CD4-positive, alpha-beta memory T cell (primary cell): ENCODE results near the gene HSD17B8. TPM values are rescaled to one million over a fixed set of nuclear protein-coding genes. Genes with fewer than 3 reads are reported as not detected.
A peak's percentile ranks its signal among the peaks of the same experiment; 100 is the strongest.

ENCODE experiments used
- CTCF ChIA-PET: fragments of 350-600 bp; sonication (Branson Sonifier 250); formaldehyde crosslinking; loops from one replicate; lab custom pipeline; 2021; ENCODE audit warnings: inconsistent platforms; ENCODE audit not compliant: partially characterized antibody; lab: Charles Lee
- POLR2A ChIA-PET: fragments of 350-600 bp; sonication (Branson Sonifier 250); formaldehyde crosslinking; loops from one replicate; lab custom pipeline; 2021; ENCODE audit not compliant: partially characterized antibody; lab: Charles Lee
- DNase-seq, 5 donors: peaks; one replicate each; pipeline versions ENCODE4 v3.0.0 to v3.0.0-alpha.2; 2020 to 2022; ENCODE audit warnings: mixed read lengths in 1 of 5
- H3K27ac ChIP-seq: one replicate; pipeline ENCODE4 v1.7.0; 2013; ENCODE audit warnings: low read depth, low read length
- H3K27me3 ChIP-seq: 2 replicates; pipeline ENCODE4 v1.7.0; 2013; ENCODE audit warnings: mild to moderate bottlenecking, low read length, moderate library complexity; ENCODE audit not compliant: insufficient read depth
- H3K36me3 ChIP-seq: 2 replicates; pipeline ENCODE4 v1.7.0; 2013; ENCODE audit warnings: mild to moderate bottlenecking, low read length, moderate library complexity; ENCODE audit not compliant: insufficient read depth
- H3K4me1 ChIP-seq: 2 replicates; pipeline ENCODE4 v1.7.0; 2013; ENCODE audit warnings: mild to moderate bottlenecking, low read length, moderate library complexity; ENCODE audit not compliant: insufficient read depth
- H3K4me3 ChIP-seq, 2 donors: one replicate each; pipeline ENCODE4 v1.7.0; 2013; ENCODE audit warnings: low read length in 2 of 2, mild to moderate bottlenecking in 1 of 2
- H3K9me3 ChIP-seq, 2 donors: one replicate each; pipeline ENCODE4 v1.7.0; 2013; ENCODE audit warnings: low read length in 2 of 2, control low read depth in 1 of 2; ENCODE audit not compliant: control insufficient read depth in 1 of 2
- H3K27ac Mint-ChIP-seq, 7 donors: one replicate each; pipeline ENCODE4 v1.8.0; 2020 to 2021; ENCODE audit warnings: mixed read lengths in 7 of 7, mild to moderate bottlenecking in 6 of 7, inconsistent platforms in 3 of 7, moderate library complexity in 3 of 7
- H3K27me3 Mint-ChIP-seq, 2 donors: one replicate each; pipeline ENCODE4 v1.8.0; 2020 to 2021; ENCODE audit warnings: mixed read lengths in 2 of 2
- H3K36me3 Mint-ChIP-seq, 2 donors: one replicate each; pipeline ENCODE4 v1.8.0; 2020 to 2021; ENCODE audit warnings: mixed read lengths in 2 of 2, inconsistent platforms in 1 of 2, mild to moderate bottlenecking in 1 of 2
- H3K4me1 Mint-ChIP-seq, 4 donors: one replicate each; pipeline ENCODE4 v1.8.0; 2020 to 2021; ENCODE audit warnings: mixed read lengths in 4 of 4, mild to moderate bottlenecking in 1 of 4
- H3K4me3 Mint-ChIP-seq, 8 donors: one replicate each; pipeline ENCODE4 v1.8.0; 2020 to 2021; ENCODE audit warnings: mixed read lengths in 8 of 8, mild to moderate bottlenecking in 7 of 8, moderate library complexity in 6 of 8, inconsistent platforms in 3 of 8
- H3K9me3 Mint-ChIP-seq, 8 donors: one replicate each; pipeline ENCODE4 v1.8.0; 2020 to 2021; ENCODE audit warnings: mixed read lengths in 8 of 8, mild to moderate bottlenecking in 5 of 8, inconsistent platforms in 3 of 8, moderate library complexity in 1 of 8
- intact Hi-C: fragments of 100-400 bp; cut with micrococcal nuclease; formaldehyde crosslinking; loops from one replicate; pipeline ENCODE4 v1.15.1; 2023
- polyA plus RNA-seq, 2 donors: library from polyadenylated mRNA; unstranded; fragments of 300-500 nt; fragmentation: Illumina TruSeq; gene quantifications; one replicate each; pipeline ENCODE4 v1.2.3, GENCODE V29; 2021
- total RNA-seq, 2 experiments: library from RNA; stranded (reverse); gene quantifications; one replicate each; pipeline ENCODE4 v1.2.3, GENCODE V29; 2021

The HSD17B8 gene
- total and polyA plus RNA-seq, 4 experiments from 2014 or later, result 20.2 to 77.3 (median 39.9) TPM

DNA sequence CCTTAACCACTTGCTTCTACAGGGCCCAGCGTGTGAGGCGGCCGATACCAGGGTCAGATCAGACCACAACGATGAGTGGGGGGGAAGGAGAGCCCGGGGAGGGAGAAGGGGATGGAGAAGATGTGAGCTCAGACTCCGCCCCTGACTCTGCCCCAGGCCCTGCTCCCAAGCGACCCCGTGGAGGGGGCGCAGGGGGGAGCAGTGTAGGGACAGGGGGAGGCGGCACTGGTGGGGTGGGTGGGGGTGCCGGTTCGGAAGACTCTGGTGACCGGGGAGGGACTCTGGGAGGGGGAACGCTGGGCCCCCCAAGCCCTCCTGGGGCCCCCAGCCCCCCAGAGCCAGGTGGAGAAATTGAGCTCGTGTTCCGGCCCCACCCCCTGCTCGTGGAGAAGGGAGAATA lies 6.7 kb downstream of the HSD17B8 start:
- Mint-ChIP-seq H3K4me3 (no peak overlapping the region), H3K27ac (no peak overlapping the region), H3K27me3 (peaks cover 7 to 27% of the 10 kb centered on the region in 2 donors), H3K36me3 (peaks cover 27 to 33% of the 10 kb centered on the region in 2 donors), H3K4me1 (peaks cover 21 to 44% (median 32%) of the 10 kb centered on the region in 4 donors), H3K9me3 (peaks cover 0 to 1% (median 0%) of the 10 kb centered on the region in 8 donors)
- intact Hi-C loops, result no loop called here
- CTCF ChIA-PET, result interaction anchor here (0.6 to 1.5 kb wide), 3 partner anchors 15 to 1463 kb away, joined by 3 to 4 read pairs (median 3); no protein-coding TSS in a partner anchor
- Histone ChIP-seq H3K4me1 (peaks cover 32% of the 10 kb centered on the region), H3K27me3 (peaks cover 4% of the 10 kb centered on the region), H3K9me3 (no peaks in the 10 kb centered on the region), H3K27ac (no peak overlapping the region), H3K4me3 (no peak overlapping the region), H3K36me3 (peaks cover 10% of the 10 kb centered on the region)
- no peak for DNase-seq
- POLR2A ChIA-PET, result no interaction called here

DNA sequence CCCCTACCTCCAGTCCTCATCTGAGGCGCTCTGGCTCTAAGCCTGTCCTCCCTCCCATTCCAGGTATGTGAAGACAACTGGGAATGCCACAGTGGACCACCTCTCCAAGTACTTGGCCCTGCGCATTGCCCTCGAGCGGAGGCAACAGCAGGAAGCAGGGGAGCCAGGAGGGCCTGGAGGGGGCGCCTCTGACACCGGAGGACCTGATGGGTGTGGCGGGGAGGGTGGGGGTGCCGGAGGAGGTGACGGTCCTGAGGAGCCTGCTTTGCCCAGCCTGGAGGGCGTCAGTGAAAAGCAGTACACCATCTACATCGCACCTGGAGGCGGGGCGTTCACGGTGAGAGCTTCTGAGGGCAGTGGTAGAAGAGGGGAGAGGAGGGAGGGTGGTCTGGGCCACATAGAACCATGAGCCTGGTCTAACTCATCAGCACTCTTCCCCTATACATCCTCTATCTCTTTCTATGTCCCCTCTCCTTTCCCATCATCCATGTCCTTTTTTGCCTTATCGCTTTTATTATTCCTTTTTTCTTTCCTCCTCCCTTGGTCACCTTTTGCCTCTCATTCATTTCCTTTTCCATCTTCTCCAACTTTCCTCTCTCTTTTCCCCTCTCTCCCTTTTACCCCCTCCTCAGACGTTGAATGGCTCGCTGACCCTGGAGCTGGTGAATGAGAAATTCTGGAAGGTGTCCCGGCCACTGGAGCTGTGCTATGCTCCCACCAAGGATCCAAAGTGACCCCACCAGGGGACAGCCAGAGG lies 7.4 kb downstream of the HSD17B8 start:
- intact Hi-C loops, result no loop called here
- Mint-ChIP-seq H3K9me3 (peaks cover 0 to 1% (median 0%) of the 10 kb centered on the region in 8 donors), H3K36me3 (peaks cover 27 to 31% of the 10 kb centered on the region in 2 donors), H3K4me1 (peaks cover 19 to 41% (median 30%) of the 10 kb centered on the region in 4 donors), H3K4me3 (no peak overlapping the region), H3K27me3 (peaks cover 7 to 27% of the 10 kb centered on the region in 2 donors), H3K27ac (no peak overlapping the region)
- DNase-seq, result no peak
- CTCF ChIA-PET, result interaction anchor here (0.6 to 1.5 kb wide), 2 partner anchors 15 to 1462 kb away, joined by 3 to 4 read pairs; no protein-coding TSS in a partner anchor
- Histone ChIP-seq H3K36me3 (peaks cover 10% of the 10 kb centered on the region), H3K4me1 (peaks cover 32% of the 10 kb centered on the region), H3K27me3 (peaks cover 4% of the 10 kb centered on the region), H3K4me3 (no peak overlapping the region), H3K9me3 (no peaks in the 10 kb centered on the region), H3K27ac (no peak overlapping the region)
- POLR2A ChIA-PET, result interaction anchor here (2.0 kb wide), 1 partner anchor 37 kb away, joined by 7 read pairs; no protein-coding TSS in a partner anchor

GRCh38 chr6:33212857-33213165 lies 8.4 kb downstream of the HSD17B8 start:
- Mint-ChIP-seq H3K4me3 (peak overlapping the region; percentile 27 to 71 (median 68)), H3K4me1 (peaks cover 19 to 41% (median 30%) of the 10 kb centered on the region in 4 donors), H3K27me3 (peaks cover 9 to 31% of the 10 kb centered on the region in 2 donors), H3K9me3 (peaks cover 0 to 1% (median 0%) of the 10 kb centered on the region in 8 donors), H3K27ac (peak overlapping the region in 2 of 7 donors; percentile 36 to 66), H3K36me3 (peaks cover 27 to 30% of the 10 kb centered on the region in 2 donors)
- ChIA-PET POLR2A (interaction anchor here (0.8 to 2.0 kb wide), 2 partner anchors 8 to 36 kb away, joined by 4 to 7 read pairs; partner anchors contain the start of gene HSD17B8), CTCF (no interaction called here)
- Histone ChIP-seq H3K27ac (no peak overlapping the region), H3K9me3 (no peaks in the 10 kb centered on the region), H3K36me3 (peaks cover 10% of the 10 kb centered on the region), H3K4me1 (peaks cover 25% of the 10 kb centered on the region), H3K27me3 (peaks cover 4% of the 10 kb centered on the region), H3K4me3 (no peak overlapping the region)
- intact Hi-C loops, result no loop called here
- no peak for DNase-seq

DNA sequence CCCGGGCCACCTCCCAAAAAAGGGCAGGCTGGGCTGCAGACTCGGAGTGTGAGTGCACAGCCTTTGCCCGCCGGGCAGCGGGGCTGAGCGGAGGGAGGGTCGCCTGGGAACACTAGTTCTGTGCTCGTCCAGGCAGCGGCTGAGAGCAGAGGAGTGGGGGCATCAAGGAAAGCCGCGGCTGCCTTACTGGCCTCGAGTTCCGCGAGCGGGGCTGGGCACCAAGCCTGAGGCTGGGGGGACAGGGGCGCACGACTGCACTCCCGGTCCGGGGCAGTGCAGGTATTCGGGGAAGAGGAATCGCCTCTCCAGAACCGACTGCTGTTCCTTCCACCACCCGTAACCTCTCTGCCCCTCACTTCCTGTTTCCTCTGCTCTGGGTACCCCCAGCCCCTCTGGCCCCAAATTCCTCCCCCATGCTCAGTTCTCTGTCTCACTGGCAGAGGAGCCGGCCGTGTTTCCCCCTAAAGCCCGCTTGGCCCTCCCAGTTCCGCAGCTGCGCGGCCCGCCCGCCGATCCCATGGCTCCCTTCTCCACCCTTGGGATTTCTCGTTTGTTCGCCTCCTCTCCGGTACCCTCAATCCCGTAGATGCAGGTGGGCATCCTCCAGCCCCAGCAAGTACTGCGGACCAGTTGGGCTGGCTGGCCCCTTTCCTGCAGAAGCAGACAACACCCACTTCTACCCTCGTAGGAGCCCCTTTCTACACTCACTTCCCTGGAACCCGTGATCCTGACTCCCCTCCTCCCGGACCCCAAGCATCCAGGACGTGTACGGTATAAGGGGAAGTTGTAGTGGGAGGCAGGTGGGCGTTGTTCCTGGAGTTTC lies 8.9 kb downstream of the HSD17B8 start:
- Mint-ChIP-seq H3K4me1 (peaks cover 19 to 41% (median 30%) of the 10 kb centered on the region in 4 donors), H3K27me3 (peaks cover 9 to 36% of the 10 kb centered on the region in 2 donors), H3K27ac (peak overlapping the region in 6 of 7 donors; percentile 4 to 66 (median 47)), H3K4me3 (peak overlapping the region; percentile 35 to 81 (median 68)), H3K36me3 (peaks cover 27% of the 10 kb centered on the region in 2 donors), H3K9me3 (peaks cover 0 to 1% (median 0%) of the 10 kb centered on the region in 8 donors)
- Histone ChIP-seq H3K27ac (no peak overlapping the region), H3K4me1 (peaks cover 24% of the 10 kb centered on the region), H3K27me3 (peaks cover 4% of the 10 kb centered on the region), H3K4me3 (no peak overlapping the region), H3K9me3 (no peaks in the 10 kb centered on the region), H3K36me3 (peaks cover 10% of the 10 kb centered on the region)
- POLR2A ChIA-PET, result interaction anchor here (0.8 to 2.0 kb wide), 2 partner anchors 9 to 35 kb away, joined by 4 to 7 read pairs; partner anchors contain the start of gene HSD17B8
- intact Hi-C loops, result no loop called here
- CTCF ChIA-PET, result no interaction called here
- peak in 1 of 5 donors; percentile 20 for DNase-seq

- CTCF ChIA-PET, result no interaction called here
- peaks cover 17 to 36% (median 27%) of the 10 kb centered on the region in 4 donors for H3K4me1 Mint-ChIP-seq
Observed at GRCh38 chr6:33213989-33214335, 9.5 kb downstream of the HSD17B8 start.

GRCh38 chr6:33215271-33216116 lies 11.0 kb downstream of the HSD17B8 start:
- peak overlapping the region in 1 of 8 donors; percentile 32 for H3K4me3 Mint-ChIP-seq
- peaks cover 14% of the 10 kb centered on the region for H3K4me1 ChIP-seq
- no peaks in the 10 kb centered on the region for H3K36me3 ChIP-seq
- H3K27me3 ChIP-seq, result peaks cover 4% of the 10 kb centered on the region
- no peak for DNase-seq
- H3K9me3 Mint-ChIP-seq, result peaks cover 0 to 1% (median 0%) of the 10 kb centered on the region in 8 donors
- ChIA-PET CTCF (no interaction called here), POLR2A (no interaction called here)
- H3K4me3 ChIP-seq, result no peak overlapping the region
- no peak overlapping the region for H3K27ac ChIP-seq
- peaks cover 14 to 46% of the 10 kb centered on the region in 2 donors for H3K27me3 Mint-ChIP-seq
- no peak overlapping the region for H3K27ac Mint-ChIP-seq
- intact Hi-C loops, result no loop called here
- peaks cover 13 to 30% (median 19%) of the 10 kb centered on the region in 4 donors for H3K4me1 Mint-ChIP-seq
- no peaks in the 10 kb centered on the region for H3K9me3 ChIP-seq
- peaks cover 10 to 14% of the 10 kb centered on the region in 2 donors for H3K36me3 Mint-ChIP-seq

More at GRCh38 chr6:33213989-33214335, 9.5 kb downstream of the HSD17B8 start:
- Histone ChIP-seq H3K4me3 (no peak overlapping the region), H3K36me3 (peaks cover 10% of the 10 kb centered on the region), H3K27ac (no peak overlapping the region), H3K27me3 (peaks cover 4% of the 10 kb centered on the region), H3K9me3 (no peaks in the 10 kb centered on the region), H3K4me1 (peaks cover 20% of the 10 kb centered on the region)
- Mint-ChIP-seq H3K36me3 (peaks cover 23 to 27% of the 10 kb centered on the region in 2 donors), H3K27me3 (peaks cover 12 to 42% of the 10 kb centered on the region in 2 donors), H3K9me3 (peaks cover 0 to 1% (median 0%) of the 10 kb centered on the region in 8 donors), H3K27ac (peak overlapping the region in 3 of 7 donors; percentile 4 to 48 (median 46)), H3K4me3 (peak overlapping the region; percentile 35 to 81 (median 68))
- POLR2A ChIA-PET, result interaction anchor here (2.0 kb wide), 1 partner anchor 34 kb away, joined by 7 read pairs; no protein-coding TSS in a partner anchor
- no peak for DNase-seq
- intact Hi-C loops, result no loop called here
